Measurements from ENCODE around the gene VANGL1. TPM values are rescaled to one million over a fixed set of nuclear protein-coding genes. Genes with fewer than 3 reads are reported as not detected.

Gene VANGL1
- total RNA-seq, 1 experiment from 2014 or later, result 22.7 TPM

GRCh38 chr1:115680730-115681111, 39.0 kb downstream of the VANGL1 start:
- intact Hi-C loops (cut with micrococcal nuclease; ENCODE audit: unreplicated experiment), result no loop called here
- Histone ChIP-seq H3K4me3 (ENCODE audit: low read depth in 2 of 2, low read length in 2 of 2) (no peak overlapping the region), H3K27ac (ENCODE audit: low read length) (no peak overlapping the region), H3K36me3 (ENCODE audit: control insufficient read depth, insufficient read depth, low read length) (no peaks in the 10 kb centered on the region), H3K4me1 (ENCODE audit: control insufficient read depth, insufficient read depth, low read length) (no peaks in the 10 kb centered on the region; the same call in none of the 2 replicates), H3K9me3 (ENCODE audit: control insufficient read depth, insufficient read depth, low read depth, low read length) (no peaks in the 10 kb centered on the region), H3K27me3 (ENCODE audit: control insufficient read depth, insufficient read depth, low read length) (no peaks in the 10 kb centered on the region)
- no TSS peak for BruUV-seq (replicated peaks)
- POLR2A ChIA-PET, result no interaction called here
- no peak for ATAC-seq
- DNase-seq (ENCODE audit: low read depth, low spot score), result no peak
- CTCF ChIA-PET, result no interaction called here
- in situ Hi-C loops (cut with HindIII; ENCODE audit: low pct_unique_long_range_greater_than_20kb, low sequenced_read_pairs), result no loop called here
- no peak for TF ChIP-seq POLR2AphosphoS5 (IDR thresholded peaks at IDR 0.05; ENCODE audit: low read depth, low read length)
- no peak for TF ChIP-seq CTCF (IDR thresholded peaks at IDR 0.05)
- no peak for TF ChIP-seq TCF7L2 (IDR thresholded peaks at IDR 0.05; ENCODE audit: low read depth, low read length)
- TF ChIP-seq SIN3A (IDR thresholded peaks at IDR 0.05; ENCODE audit: borderline replicate concordance, insufficient read depth, low read depth, low read length), result no peak
- TF ChIP-seq REST (IDR thresholded peaks at IDR 0.05; ENCODE audit: insufficient read depth in 1 of 2, low read depth in 2 of 2, low read length in 1 of 2), result no peak

- no peaks in the 10 kb centered on the region; the same call in 1 of the 2 replicates for H3K36me3 ChIP-seq (ENCODE audit: control insufficient read depth, insufficient read depth, low read length)
- TF ChIP-seq POLR2AphosphoS5 (IDR thresholded peaks at IDR 0.05; ENCODE audit: low read depth, low read length), result no peak
- no peak for TF ChIP-seq CTCF (IDR thresholded peaks at IDR 0.05)
- no peak for TF ChIP-seq SIN3A (IDR thresholded peaks at IDR 0.05; ENCODE audit: borderline replicate concordance, insufficient read depth, low read depth, low read length)
- TF ChIP-seq TCF7L2 (IDR thresholded peaks at IDR 0.05; ENCODE audit: low read depth, low read length), result no peak
- no peak for TF ChIP-seq REST (IDR thresholded peaks at IDR 0.05; ENCODE audit: insufficient read depth in 1 of 2, low read depth in 2 of 2, low read length in 1 of 2)
- no peak overlapping the region for H3K27ac ChIP-seq (ENCODE audit: low read length)
- H3K4me1 ChIP-seq (ENCODE audit: control insufficient read depth, insufficient read depth, low read length), result no peaks in the 10 kb centered on the region; the same call in 1 of the 2 replicates
- CTCF ChIA-PET, result no interaction called here
- DNase-seq (ENCODE audit: low read depth, low spot score) (no peak), ATAC-seq (no peak)
- in situ Hi-C loops (cut with HindIII; ENCODE audit: low pct_unique_long_range_greater_than_20kb, low sequenced_read_pairs) (no loop called here), intact Hi-C loops (cut with micrococcal nuclease; ENCODE audit: unreplicated experiment) (no loop called here)
- no peak overlapping the region for H3K4me3 ChIP-seq (ENCODE audit: low read depth in 2 of 2, low read length in 2 of 2)
- H3K27me3 ChIP-seq (ENCODE audit: control insufficient read depth, insufficient read depth, low read length), result no peaks in the 10 kb centered on the region
- POLR2A ChIA-PET, result no interaction called here
- no TSS peak for BruUV-seq (replicated peaks)
- H3K9me3 ChIP-seq (ENCODE audit: control insufficient read depth, insufficient read depth, low read depth, low read length), result no peaks in the 10 kb centered on the region
Measured at GRCh38 chr1:115682792-115683191, 41.0 kb downstream of the VANGL1 start.
